ENCODE measurements around the gene SLC6A8. TPM values are rescaled to one million over a fixed set of nuclear protein-coding genes. Genes with fewer than 3 reads are reported as not detected.
A peak's percentile ranks its signal among the peaks of the same experiment; 100 is the strongest.
"Not testable (repeated sequence)": the region's sequence is repeated elsewhere in the genome, so short reads cannot be mapped to it uniquely, and the experiment has no call there.

Gene SLC6A8
- polyA plus RNA-seq, 1 donor: 139 TPM

- no peaks in the 10 kb centered on the region for H3K27me3 ChIP-seq (ENCODE audit: control insufficient read depth, insufficient read depth, low read length)
- no peak overlapping the region for H3K4me3 ChIP-seq (ENCODE audit: low read length)
- no peaks in the 10 kb centered on the region for H3K9me3 ChIP-seq (ENCODE audit: control insufficient read depth, low read depth, low read length)
- H3K4me1 ChIP-seq (ENCODE audit: control insufficient read depth, insufficient read depth, low read length): peaks cover 38% of the 10 kb centered on the region
- WGBS (ENCODE audit: insufficient coverage, low lambda C conversion rate): no CpG with 5 or more reads among the region's 69 CpGs
- no peak overlapping the region for H3K27ac ChIP-seq (ENCODE audit: low read length)
- H3K36me3 ChIP-seq (ENCODE audit: control insufficient read depth, insufficient read depth, low read length): peaks cover 15% of the 10 kb centered on the region
- no peak for DNase-seq
Measured at GRCh38 chrX:153688071-153688470, 345 bp downstream of the SLC6A8 start.

DNA sequence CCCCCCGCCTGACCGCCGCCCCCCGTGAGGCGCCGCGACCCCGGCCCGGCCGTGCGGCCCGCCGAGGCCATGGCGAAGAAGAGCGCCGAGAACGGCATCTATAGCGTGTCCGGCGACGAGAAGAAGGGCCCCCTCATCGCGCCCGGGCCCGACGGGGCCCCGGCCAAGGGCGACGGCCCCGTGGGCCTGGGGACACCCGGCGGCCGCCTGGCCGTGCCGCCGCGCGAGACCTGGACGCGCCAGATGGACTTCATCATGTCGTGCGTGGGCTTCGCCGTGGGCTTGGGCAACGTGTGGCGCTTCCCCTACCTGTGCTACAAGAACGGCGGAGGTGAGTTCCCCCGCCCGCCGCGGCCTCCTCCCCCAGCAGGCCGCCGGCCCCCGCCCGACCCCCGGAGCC lies 780 bp downstream of the SLC6A8 start:
- Histone ChIP-seq H3K27ac (ENCODE audit: low read length) (no peak overlapping the region), H3K9me3 (ENCODE audit: control insufficient read depth, low read depth, low read length) (no peaks in the 10 kb centered on the region), H3K36me3 (ENCODE audit: control insufficient read depth, insufficient read depth, low read length) (peaks cover 15% of the 10 kb centered on the region), H3K4me1 (ENCODE audit: control insufficient read depth, insufficient read depth, low read length) (peaks cover 38% of the 10 kb centered on the region), H3K4me3 (ENCODE audit: low read length) (peak overlapping the region; percentile 28), H3K27me3 (ENCODE audit: control insufficient read depth, insufficient read depth, low read length) (no peaks in the 10 kb centered on the region)
- WGBS (ENCODE audit: insufficient coverage, low lambda C conversion rate): no CpG with 5 or more reads among the region's 57 CpGs
- no peak for DNase-seq

- Histone ChIP-seq H3K27me3 (ENCODE audit: control insufficient read depth, insufficient read depth, low read length) (no peaks in the 10 kb centered on the region), H3K27ac (ENCODE audit: low read length) (peak overlapping the region; percentile 24), H3K4me1 (ENCODE audit: control insufficient read depth, insufficient read depth, low read length) (peaks cover 38% of the 10 kb centered on the region), H3K36me3 (ENCODE audit: control insufficient read depth, insufficient read depth, low read length) (peaks cover 15% of the 10 kb centered on the region), H3K4me3 (ENCODE audit: low read length) (peak overlapping the region; percentile 47), H3K9me3 (ENCODE audit: control insufficient read depth, low read depth, low read length) (no peaks in the 10 kb centered on the region)
- no CpG with 5 or more reads among the region's 53 CpGs for WGBS (ENCODE audit: insufficient coverage, low lambda C conversion rate)
- peak in 1 of 2 donors; percentile 20 for DNase-seq
Measured at GRCh38 chrX:153688911-153689590, 1.3 kb downstream of the SLC6A8 start.

DNA sequence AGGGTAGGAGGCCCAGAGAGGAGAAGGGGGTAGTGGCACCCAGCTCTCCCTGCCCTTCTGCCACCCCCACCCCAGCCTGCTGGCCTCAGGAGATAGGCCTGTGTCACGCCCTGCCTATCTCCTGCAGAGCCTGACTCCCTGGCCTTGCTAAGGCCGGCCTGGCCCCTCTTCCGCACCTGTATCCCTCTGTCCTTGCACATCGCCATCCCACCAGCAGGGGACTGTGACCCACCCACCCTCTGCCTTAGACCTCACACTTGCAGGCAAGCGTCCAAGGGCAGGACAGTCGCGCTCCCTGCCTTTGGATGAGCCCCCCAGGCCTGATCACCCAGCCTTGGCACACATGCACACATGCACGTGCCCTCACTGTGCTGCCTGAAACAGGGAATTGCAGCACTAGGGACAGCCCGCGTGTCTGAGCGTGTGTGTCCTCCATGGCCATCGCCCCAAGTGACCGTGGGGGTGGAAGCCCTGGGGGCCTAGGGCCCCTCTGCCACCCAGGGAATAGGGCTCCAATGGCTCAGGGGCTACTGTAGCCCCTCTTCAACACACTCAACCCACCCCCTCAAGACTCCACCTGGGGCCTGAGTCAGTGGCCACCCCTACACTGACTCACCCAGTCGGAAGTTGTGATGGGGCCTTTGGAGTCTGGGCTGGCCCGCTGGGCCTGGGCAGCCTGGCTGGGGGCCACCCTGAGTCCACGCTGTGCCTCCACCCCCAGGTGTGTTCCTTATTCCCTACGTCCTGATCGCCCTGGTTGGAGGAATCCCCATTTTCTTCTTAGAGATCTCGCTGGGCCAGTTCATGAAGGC lies 2.1 kb downstream of the SLC6A8 start:
- H3K4me3 ChIP-seq (ENCODE audit: low read length): peak overlapping the region; percentile 47
- peak overlapping the region; percentile 24 for H3K27ac ChIP-seq (ENCODE audit: low read length)
- H3K4me1 ChIP-seq (ENCODE audit: control insufficient read depth, insufficient read depth, low read length): peaks cover 33% of the 10 kb centered on the region
- H3K9me3 ChIP-seq (ENCODE audit: control insufficient read depth, low read depth, low read length): no peaks in the 10 kb centered on the region
- peak in 1 of 2 donors; percentile 32 for DNase-seq
- H3K27me3 ChIP-seq (ENCODE audit: control insufficient read depth, insufficient read depth, low read length): no peaks in the 10 kb centered on the region
- WGBS (ENCODE audit: insufficient coverage, low lambda C conversion rate): no CpG with 5 or more reads among the region's 19 CpGs
- peaks cover 16% of the 10 kb centered on the region for H3K36me3 ChIP-seq (ENCODE audit: control insufficient read depth, insufficient read depth, low read length)

DNA sequence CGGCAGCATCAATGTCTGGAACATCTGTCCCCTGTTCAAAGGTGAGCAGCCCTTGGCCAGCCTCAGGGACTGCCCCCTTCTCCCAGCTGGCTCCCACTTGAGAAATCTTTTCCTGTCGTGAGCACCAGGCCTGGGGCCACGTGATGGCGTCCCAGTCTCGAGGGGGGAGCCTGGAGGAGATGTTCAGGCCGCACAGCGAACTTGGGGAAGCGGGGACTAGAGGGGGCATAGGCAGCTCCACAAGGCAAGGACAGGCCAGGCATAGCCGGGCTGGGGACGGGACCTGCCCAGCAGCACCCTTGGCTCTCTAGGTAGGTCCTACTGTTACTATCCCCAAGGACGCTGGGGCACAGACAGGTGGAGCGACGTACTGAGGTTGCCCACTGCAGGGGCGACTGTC lies 2.7 kb downstream of the SLC6A8 start:
- WGBS (ENCODE audit: insufficient coverage, low lambda C conversion rate): no CpG with 5 or more reads among the region's 14 CpGs
- Histone ChIP-seq H3K4me3 (ENCODE audit: low read length) (peak overlapping the region; percentile 47), H3K27ac (ENCODE audit: low read length) (peak overlapping the region; percentile 24)

DNA sequence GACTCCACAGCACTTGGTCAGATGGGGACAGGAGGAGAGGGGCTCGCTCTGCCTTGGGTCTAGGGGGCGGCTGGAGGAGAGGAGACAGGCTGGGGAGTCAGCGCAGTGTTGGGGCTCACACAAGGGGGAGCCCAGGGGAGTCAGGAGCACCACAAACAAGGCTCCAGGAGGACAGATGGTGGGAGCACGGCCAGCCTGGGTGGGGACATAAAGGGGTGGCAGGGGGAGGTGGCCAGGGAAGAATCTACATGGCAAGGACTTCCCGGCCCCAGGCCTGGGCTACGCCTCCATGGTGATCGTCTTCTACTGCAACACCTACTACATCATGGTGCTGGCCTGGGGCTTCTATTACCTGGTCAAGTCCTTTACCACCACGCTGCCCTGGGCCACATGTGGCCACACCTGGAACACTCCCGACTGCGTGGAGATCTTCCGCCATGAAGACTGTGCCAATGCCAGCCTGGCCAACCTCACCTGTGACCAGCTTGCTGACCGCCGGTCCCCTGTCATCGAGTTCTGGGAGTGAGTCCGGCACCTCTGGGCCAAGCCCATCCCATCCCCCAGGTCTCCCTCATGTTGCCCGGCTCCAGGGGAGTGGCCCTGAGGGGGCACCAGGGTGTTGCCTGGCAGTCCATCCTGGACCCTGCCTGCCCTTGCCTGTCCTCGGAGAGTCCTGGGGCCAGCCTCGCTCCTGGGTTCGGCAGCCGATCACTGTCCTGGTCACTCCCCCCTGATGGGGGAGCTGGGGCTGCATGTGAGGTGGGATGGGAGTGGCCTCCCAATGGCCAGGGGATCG lies 3.5 kb downstream of the SLC6A8 start:
- not testable (repeated sequence) for H3K9me3 ChIP-seq (ENCODE audit: control insufficient read depth, low read depth, low read length); H3K27me3 ChIP-seq (ENCODE audit: control insufficient read depth, insufficient read depth, low read length); DNase-seq; H3K27ac ChIP-seq (ENCODE audit: low read length); H3K4me3 ChIP-seq (ENCODE audit: low read length)
- Histone ChIP-seq H3K4me1 (ENCODE audit: control insufficient read depth, insufficient read depth, low read length) (peaks cover 19% of the 10 kb centered on the region), H3K36me3 (ENCODE audit: control insufficient read depth, insufficient read depth, low read length) (peaks cover 23% of the 10 kb centered on the region)
- WGBS (ENCODE audit: insufficient coverage, low lambda C conversion rate): no CpG with 5 or more reads among the region's 21 CpGs

More for the DNA sequence above, 2.7 kb downstream of the SLC6A8 start:
- no peak for DNase-seq
- Histone ChIP-seq H3K9me3 (ENCODE audit: control insufficient read depth, low read depth, low read length) (no peaks in the 10 kb centered on the region), H3K27me3 (ENCODE audit: control insufficient read depth, insufficient read depth, low read length) (no peaks in the 10 kb centered on the region), H3K36me3 (ENCODE audit: control insufficient read depth, insufficient read depth, low read length) (peaks cover 19% of the 10 kb centered on the region), H3K4me1 (ENCODE audit: control insufficient read depth, insufficient read depth, low read length) (peaks cover 27% of the 10 kb centered on the region)

DNA sequence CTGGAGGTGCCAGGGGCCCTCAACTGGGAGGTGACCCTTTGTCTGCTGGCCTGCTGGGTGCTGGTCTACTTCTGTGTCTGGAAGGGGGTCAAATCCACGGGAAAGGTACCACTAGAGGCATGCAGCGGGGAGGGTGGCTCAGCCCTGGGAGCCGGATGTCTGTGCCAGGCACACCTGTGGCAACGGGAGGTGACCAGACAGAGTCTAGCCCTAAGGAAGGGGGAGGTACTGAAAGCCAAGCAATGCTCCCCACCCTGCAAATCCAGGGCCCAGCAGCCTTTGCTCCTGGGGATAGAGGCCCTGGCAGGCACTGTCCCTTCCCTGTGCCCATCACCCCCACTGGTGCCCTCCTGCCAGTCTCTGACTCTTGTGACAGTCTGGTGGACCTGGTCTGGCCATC lies 4.3 kb downstream of the SLC6A8 start:
- Histone ChIP-seq H3K36me3 (ENCODE audit: control insufficient read depth, insufficient read depth, low read length) (peaks cover 23% of the 10 kb centered on the region), H3K27ac (ENCODE audit: low read length) (no peak overlapping the region), H3K4me1 (ENCODE audit: control insufficient read depth, insufficient read depth, low read length) (peaks cover 13% of the 10 kb centered on the region), H3K27me3 (ENCODE audit: control insufficient read depth, insufficient read depth, low read length) (no peaks in the 10 kb centered on the region), H3K9me3 (ENCODE audit: control insufficient read depth, low read depth, low read length) (no peaks in the 10 kb centered on the region), H3K4me3 (ENCODE audit: low read length) (no peak overlapping the region)
- DNase-seq: no peak
- no CpG with 5 or more reads among the region's 4 CpGs for WGBS (ENCODE audit: insufficient coverage, low lambda C conversion rate)

DNA sequence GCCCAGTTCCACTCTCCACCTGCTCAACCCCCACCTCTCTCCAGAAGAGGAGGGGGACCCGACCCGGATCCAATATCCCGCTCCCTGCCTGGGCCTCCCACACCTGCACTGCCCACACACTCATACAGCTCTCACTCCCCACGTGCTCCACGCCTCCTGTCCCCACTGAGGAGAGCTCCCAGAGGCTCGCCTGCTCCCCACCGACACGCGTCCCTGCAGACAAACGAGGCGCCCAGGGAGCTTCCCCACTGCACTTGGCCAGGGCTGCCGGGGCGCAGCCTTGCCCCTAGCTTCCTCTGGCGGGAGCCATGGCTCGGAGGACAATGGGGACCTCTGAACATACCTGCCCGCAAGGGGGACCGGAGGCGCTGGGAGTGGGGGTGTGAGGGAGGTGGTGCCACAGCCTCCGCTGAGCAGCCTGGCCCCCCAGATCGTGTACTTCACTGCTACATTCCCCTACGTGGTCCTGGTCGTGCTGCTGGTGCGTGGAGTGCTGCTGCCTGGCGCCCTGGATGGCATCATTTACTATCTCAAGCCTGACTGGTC lies 5.0 kb downstream of the SLC6A8 start:
- H3K4me3 ChIP-seq (ENCODE audit: low read length): no peak overlapping the region
- H3K27me3 ChIP-seq (ENCODE audit: control insufficient read depth, insufficient read depth, low read length): no peaks in the 10 kb centered on the region
- H3K9me3 ChIP-seq (ENCODE audit: control insufficient read depth, low read depth, low read length): no peaks in the 10 kb centered on the region
- H3K4me1 ChIP-seq (ENCODE audit: control insufficient read depth, insufficient read depth, low read length): peaks cover 10% of the 10 kb centered on the region
- H3K36me3 ChIP-seq (ENCODE audit: control insufficient read depth, insufficient read depth, low read length): peaks cover 23% of the 10 kb centered on the region
- no CpG with 5 or more reads among the region's 24 CpGs for WGBS (ENCODE audit: insufficient coverage, low lambda C conversion rate)
- DNase-seq: peak in 1 of 2 donors; percentile 25
- H3K27ac ChIP-seq (ENCODE audit: low read length): no peak overlapping the region

DNA sequence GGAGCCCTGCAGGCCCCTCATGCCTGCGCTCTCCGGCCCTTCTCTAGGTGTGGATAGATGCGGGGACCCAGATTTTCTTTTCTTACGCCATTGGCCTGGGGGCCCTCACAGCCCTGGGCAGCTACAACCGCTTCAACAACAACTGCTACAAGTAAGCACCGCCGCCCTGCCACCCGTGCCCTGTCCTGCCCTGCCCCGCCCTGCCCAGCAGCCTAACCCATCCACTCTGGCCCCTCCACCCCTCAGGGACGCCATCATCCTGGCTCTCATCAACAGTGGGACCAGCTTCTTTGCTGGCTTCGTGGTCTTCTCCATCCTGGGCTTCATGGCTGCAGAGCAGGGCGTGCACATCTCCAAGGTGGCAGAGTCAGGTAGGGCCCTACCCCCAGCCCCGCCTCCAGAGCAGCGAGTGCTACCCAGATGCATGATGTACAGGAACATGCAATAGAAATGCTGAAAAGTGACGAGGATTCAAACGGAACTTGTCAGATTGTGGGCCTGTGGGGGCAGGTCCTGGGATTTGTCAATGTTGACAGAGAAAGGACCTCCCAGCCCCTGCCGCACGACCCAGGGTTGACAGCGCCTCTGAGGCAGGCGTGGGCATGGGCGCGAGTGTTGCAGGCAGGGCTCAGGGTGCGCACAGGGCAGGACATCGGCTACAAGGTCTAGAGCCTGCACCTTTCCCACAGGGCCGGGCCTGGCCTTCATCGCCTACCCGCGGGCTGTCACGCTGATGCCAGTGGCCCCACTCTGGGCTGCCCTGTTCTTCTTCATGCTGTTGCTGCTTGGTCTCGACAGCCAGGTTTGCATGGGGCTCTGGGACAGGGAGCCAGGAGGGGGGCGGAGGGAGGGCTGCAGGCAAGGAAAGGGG lies 5.7 kb downstream of the SLC6A8 start:
- Histone ChIP-seq H3K9me3 (ENCODE audit: control insufficient read depth, low read depth, low read length) (no peaks in the 10 kb centered on the region), H3K27me3 (ENCODE audit: control insufficient read depth, insufficient read depth, low read length) (no peaks in the 10 kb centered on the region), H3K4me1 (ENCODE audit: control insufficient read depth, insufficient read depth, low read length) (peaks cover 11% of the 10 kb centered on the region), H3K27ac (ENCODE audit: low read length) (no peak overlapping the region), H3K4me3 (ENCODE audit: low read length) (no peak overlapping the region), H3K36me3 (ENCODE audit: control insufficient read depth, insufficient read depth, low read length) (peaks cover 23% of the 10 kb centered on the region)
- DNase-seq: no peak
- WGBS (ENCODE audit: insufficient coverage, low lambda C conversion rate): no CpG with 5 or more reads among the region's 31 CpGs
